ENCODE data around the gene CFAP20DC.

DNA sequence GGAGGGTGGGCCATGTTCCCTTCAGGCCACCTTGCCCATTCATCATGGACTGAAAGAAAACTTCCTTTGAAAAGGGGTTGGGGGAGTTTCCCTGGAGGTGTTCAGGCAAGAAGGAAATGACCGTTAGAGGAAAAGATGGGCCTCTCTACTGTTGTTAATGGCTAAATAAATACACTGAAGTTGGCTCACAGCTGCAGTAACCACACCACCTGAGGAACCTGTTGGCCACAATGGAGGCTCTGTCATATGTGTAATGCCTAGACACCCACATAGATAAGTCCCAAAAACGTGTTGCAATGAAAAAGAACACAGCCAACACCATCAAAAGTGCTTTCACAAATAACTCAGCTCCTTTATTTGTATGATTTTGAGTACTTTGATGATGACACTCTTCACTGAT is 345.1 kb downstream of the CFAP20DC start:
- TF ChIP-seq CTCF (CRISPR knock-in tag; IDR thresholded peaks at IDR 0.05) (no peak), MAFG (CRISPR knock-in tag; IDR thresholded peaks at IDR 0.05) (no peak), ZNF20 (CRISPR knock-in tag; IDR thresholded peaks at IDR 0.05) (no peak), RAD21 (CRISPR knock-in tag; IDR thresholded peaks at IDR 0.05) (no peak), CHD2 (IDR thresholded peaks at IDR 0.05; ENCODE audit: low read depth, low read length) (no peak), SRF (IDR thresholded peaks at IDR 0.05; ENCODE audit: low read depth, low read length) (no peak), SUZ12 (IDR thresholded peaks at IDR 0.05; ENCODE audit: low read depth, low read length) (no peak), ELF3 (CRISPR knock-in tag; IDR thresholded peaks at IDR 0.05) (no peak), ATF3 (CRISPR knock-in tag; IDR thresholded peaks at IDR 0.05) (no peak), FOSL1 (CRISPR knock-in tag; IDR thresholded peaks at IDR 0.05; ENCODE audit: borderline replicate concordance) (no peak)
- TF ChIP-seq, protein P1, sequence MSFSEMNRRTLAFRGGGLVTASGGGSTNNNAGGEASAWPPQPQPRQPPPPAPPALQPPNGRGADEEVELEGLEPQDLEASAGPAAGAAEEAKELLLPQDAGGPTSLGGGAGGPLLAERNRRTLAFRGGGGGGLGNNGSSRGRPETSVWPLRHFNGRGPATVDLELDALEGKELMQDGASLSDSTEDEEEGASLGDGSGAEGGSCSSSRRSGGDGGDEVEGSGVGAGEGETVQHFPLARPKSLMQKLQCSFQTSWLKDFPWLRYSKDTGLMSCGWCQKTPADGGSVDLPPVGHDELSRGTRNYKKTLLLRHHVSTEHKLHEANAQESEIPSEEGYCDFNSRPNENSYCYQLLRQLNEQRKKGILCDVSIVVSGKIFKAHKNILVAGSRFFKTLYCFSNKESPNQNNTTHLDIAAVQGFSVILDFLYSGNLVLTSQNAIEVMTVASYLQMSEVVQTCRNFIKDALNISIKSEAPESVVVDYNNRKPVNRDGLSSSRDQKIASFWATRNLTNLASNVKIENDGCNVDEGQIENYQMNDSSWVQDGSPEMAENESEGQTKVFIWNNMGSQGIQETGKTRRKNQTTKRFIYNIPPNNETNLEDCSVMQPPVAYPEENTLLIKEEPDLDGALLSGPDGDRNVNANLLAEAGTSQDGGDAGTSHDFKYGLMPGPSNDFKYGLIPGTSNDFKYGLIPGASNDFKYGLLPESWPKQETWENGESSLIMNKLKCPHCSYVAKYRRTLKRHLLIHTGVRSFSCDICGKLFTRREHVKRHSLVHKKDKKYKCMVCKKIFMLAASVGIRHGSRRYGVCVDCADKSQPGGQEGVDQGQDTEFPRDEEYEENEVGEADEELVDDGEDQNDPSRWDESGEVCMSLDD (CRISPR knock-in tag; IDR thresholded peaks at IDR 0.05; ENCODE audit: borderline replicate concordance), result no peak
- TF ChIP-seq, protein P2, sequence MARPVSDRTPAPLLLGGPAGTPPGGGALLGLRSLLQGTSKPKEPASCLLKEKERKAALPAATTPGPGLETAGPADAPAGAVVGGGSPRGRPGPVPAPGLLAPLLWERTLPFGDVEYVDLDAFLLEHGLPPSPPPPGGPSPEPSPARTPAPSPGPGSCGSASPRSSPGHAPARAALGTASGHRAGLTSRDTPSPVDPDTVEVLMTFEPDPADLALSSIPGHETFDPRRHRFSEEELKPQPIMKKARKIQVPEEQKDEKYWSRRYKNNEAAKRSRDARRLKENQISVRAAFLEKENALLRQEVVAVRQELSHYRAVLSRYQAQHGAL (CRISPR knock-in tag; IDR thresholded peaks at IDR 0.05; ENCODE audit: not compliant biosample characterization), result no peak

Data from HepG2 (cell line).